Bone marrow (tissue), 2 donors: ENCODE results near the gene CBARP.
"Not testable (repeated sequence)": the region's sequence is repeated elsewhere in the genome, so short reads cannot be mapped to it uniquely, and the experiment has no call there.

Experiments used
- DNase-seq, 2 donors: peaks; one replicate each; lab custom pipeline; 2025; lab: John Stamatoyannopoulos, UW

The CBARP gene

GRCh38 chr19:1252821-1253513 lies 15.2 kb upstream of the CBARP start:
- DNase-seq: peak; percentile 96 to 99

GRCh38 chr19:1252221-1252820 lies 14.5 kb upstream of the CBARP start:
- DNase-seq: peak; percentile 87 to 90

DNA sequence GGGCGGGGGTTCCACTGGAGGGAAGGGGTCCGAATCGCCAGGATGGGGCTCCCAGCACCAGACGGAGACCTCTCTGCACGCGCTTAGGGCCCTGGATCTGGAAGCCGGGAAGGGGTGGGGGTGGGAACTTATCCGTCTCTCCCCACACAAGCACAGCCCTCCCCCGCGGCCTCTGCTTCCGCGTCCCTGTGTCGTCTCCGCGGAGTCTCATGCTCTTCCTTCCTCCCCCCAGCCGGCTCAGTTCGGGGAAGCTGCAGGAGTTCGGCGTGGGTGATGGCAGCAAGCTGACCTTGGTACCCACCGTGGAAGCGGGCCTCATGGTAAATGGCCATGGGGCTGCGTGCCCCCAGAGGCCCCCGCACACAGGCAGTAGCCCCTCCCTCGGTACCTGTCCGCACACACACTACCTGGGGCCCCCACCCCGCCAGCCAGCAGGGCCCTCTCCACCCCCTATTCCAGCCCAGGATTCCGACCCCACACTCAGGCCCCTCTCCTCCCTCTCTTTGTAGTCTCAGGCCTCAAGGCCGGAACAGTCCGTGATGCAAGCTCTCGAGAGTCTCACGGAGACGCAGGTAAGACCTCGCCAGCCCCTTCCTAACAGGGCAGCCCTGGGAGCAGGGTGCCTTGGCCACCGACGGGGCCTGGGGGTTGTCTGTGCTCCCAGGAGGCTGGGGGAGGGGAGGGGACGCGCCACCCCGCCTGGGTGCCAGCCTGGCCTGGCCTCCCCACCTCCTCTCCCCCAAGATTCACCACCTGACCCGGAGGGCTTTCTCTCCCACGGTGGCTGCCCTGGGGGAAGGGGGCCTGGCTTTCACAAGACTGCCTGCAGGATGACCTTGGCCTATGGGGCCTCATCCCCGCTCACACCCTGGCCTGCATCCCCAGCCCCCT lies 13.8 kb upstream of the CBARP start:
- DNase-seq: peak; percentile 58 to 59

DNA sequence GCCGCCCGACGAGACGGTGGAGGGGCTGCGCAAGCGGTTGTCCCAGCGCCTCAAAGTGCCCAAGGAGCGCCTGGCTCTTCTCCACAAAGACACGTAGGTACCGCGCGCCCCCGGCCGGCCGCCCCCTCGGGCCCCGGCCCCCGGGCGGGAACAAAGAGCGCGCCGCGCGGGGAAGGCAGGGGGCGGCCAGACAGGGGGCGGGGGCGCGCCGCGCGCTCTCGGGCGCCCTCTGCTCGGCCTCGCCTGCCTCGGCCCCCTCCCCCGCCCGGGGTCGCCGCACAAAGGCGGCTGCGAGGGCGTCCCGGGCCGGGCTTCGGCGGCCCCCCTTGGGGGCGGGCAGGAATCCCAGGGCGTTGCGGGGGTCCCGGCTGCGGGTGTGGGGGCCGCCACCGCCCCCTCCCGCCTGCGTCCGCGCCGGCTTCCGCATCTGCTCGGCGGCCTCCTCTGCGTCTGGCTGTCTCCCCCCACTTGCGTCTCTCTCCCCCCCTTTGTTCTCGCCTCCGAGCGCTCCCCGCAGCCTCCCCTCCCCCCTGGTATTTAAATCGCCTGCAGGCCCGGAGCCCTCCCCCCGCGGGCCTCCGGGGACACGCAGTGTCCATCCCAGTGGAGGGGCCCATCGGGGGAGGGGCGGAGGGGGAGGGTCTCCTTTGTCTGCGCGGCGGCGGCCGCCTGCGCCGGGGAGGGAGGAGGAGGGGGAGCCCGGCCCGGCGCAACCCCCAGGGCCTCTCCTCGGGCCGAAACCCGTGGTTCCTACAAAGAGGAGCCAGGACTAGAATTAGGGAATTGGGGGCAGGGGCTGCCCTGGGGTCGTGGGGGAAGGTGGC lies 12.8 kb upstream of the CBARP start:
- no peak for DNase-seq

DNA sequence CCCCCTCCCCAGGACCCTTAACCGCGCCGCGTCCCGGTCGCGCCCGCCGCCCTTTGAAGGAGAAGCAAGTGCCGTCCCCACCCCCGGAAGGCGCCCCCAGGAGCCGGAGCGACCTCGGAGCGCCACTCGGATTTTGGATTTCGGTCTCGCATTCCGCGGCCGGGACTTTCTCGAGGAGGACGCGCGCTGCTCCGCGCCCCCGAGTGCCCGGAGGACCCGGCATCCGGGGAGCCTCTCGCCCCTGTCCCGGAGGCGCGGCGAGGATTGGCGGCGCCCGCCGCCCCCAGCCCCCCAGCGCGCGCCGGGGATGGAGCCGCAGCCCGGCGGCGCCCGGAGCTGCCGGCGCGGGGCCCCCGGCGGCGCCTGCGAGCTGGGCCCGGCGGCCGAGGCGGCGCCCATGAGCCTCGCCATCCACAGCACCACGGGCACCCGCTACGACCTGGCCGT lies 12.2 kb upstream of the CBARP start:
- DNase-seq: no peak

DNA sequence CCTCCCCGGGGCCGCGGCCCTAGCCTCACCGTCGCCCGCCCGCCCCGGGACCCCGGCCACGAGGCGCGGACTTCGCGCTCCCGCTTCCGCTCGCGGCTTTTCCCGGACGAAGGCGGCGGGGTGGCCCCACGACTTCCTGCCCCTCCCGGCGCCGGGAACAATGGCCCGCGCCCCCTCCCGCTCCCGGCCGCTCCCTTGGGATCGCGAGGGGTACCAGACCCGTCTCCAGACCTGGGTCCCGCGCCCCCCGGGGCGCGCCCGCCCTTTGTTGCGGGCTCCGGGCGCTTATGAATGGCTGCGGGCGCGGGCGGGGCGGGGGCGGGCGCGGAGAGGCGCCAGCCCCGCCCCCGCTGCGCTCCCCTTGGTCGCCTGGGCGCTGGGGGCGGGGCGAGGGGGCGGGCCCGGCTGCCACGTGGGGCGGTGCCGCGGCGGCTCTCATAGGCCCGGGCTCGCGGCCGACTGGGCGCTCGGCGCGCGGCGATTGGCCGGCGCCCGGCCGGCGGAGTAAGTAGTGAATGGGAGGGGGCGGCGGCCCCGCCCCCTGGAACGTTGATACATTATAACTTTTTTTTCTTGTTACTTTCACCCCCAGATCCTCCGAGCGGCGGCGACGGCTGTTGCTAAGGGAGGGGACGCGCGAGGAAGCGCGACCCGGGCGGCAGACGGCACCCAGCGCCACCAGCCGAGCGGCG lies 11.6 kb upstream of the CBARP start:
- peak; percentile 83 to 94 for DNase-seq

DNA sequence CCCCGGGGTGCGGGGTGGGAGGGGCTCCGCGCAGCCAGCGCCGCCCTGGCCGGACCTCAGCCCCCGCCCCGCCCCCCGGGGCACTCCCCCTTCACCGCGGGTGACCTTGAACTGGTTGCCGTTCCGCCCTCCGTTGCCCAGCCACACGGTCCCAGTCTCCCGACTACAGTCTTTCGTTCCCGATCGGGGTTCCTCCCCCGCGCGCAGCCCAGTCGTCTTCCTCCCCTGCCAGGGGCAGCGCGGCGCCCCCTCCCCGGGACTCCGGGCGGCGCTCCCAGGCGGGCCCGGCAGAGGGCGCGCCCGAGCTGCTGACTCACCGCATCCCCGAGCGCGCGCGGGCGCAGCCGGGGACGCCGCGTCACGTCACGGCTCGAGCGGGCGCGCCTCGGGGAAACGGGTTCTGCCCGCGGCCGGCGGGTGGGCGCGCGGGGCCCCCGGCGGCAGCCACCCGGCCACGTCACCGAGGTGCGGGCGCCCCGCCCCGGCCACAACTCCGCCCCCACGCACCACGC lies 11.0 kb upstream of the CBARP start:
- DNase-seq: peak in 1 of 2 donors; percentile 45

GRCh38 chr19:1248139-1248785 lies 10.5 kb upstream of the CBARP start, which contains the start of gene MIDN:
TSS of gene MIDN (plus strand) at chr19:1248583. CDS start at chr19:1250297, 1,714 bp downstream.
- DNase-seq: peak; percentile 83 to 95

GRCh38 chr19:1247748-1248138 lies 9.9 kb upstream of the CBARP start:
- DNase-seq: no peak

DNA sequence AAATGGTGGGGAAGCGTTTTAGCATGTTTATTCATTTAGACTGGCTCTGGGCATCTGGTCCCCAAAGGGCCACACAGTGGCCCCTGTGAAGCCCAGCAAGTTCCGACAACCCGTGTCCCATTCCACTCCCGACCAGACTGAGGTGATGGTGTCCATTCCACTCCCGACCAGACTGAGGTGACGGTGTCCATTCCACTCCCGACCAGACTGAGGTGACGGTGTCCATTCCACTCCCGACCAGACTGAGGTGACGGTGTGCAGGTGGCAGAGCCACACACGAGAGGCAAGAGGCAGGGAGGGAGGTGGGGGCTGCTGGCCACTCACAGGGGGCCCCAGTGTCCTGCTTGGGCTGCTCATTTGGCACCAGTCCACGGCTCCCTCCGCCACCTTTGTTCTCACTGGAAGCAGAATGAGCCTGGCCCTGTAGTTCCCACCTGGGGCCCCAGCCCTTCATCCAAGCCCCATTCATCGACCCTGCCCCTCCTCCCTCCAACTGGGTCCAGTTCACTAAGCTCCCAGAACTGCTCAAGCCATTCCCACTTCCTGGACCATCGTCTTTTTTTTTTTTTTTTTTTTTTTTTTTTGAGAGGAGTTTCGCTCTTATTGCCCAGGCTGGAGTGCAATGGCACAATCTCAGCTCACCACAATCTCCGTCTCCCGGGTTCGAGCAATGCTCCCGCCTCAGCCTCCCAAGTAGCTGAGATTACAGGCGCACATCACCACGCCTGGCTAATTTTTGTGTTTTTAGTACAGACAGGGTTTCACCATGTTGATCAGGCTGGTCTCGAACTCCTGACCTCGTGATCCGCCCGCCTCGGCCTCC lies 8.7 kb upstream of the CBARP start:
- DNase-seq: not testable (repeated sequence)

DNA sequence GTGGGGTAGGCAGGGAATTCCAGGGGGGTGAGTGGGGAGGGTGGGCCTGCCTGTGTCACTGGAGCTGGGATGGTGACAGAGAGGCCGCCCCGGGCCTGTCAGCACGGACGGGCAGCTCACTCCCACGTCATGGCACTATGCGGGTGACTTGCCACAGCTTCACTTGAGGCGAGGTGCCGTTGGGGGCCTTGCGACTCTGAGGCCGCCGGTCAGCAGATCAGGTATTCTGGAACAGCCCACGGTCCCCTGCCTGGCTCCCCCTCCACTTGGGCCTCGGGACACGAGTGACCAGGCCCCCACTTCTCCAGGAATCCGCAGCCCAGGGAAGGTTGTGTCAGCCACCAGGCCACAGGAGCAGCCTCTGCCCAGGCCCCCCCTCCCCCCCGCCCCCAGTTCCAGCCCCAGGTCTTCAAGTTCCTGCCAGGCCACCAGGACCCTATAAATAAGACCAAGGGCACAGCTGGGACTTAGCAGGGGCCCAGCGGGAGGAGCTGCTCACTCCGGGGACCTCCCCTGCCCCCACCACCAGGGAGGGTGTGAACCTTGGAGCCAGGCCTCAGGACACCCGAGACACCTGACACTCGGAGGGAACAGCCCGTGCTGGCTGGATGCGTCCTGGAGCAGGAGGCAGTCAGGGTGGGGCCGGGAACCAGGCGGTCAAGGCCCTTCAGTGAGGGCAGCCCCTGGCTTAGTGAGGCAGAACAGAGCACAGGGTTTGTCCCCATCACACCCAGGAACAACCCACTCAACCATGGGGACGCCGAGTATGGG lies 7.9 kb upstream of the CBARP start:
- no peak for DNase-seq

DNA sequence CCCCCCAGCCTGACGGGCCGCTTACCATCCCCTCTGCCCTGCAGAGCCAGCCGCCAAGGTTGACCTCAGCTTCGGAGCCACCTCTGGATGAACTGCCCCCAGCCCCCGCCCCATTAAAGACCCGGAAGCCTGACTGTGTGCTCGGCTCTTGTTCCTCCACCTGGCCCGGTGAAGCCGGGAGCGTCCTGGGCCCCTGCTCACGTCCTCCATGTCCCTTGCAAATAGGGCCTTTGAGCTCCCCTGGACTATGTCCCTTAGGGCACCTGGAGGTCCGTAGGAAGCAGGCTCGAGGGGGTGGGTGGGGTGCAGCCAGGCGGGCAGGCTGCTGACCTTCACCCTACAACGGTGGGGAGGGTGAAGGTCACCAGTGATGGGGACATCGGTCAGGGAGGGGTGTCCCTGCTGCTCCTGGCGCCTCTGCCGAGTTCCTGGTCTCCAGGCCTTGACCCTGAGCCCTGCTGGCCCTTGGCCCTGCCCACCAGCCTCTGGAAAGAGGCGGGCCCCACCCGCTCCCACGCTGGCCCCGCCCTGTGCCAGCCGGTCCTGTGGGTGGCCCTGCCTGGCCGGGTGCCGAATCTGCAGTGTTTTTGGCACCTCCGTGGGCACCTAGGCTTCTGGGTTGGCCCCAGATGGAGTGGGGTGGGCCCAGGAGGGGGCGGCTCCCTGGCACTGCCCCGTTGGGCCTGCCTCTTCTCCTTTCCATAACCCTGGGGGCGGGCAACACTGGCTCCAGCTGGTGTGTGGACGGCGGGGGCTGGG lies 7.1 kb upstream of the CBARP start:
- DNase-seq: no peak

GRCh38 chr19:1243768-1244692 lies 6.2 kb upstream of the CBARP start:
- DNase-seq: peak; percentile 65 to 69

DNA sequence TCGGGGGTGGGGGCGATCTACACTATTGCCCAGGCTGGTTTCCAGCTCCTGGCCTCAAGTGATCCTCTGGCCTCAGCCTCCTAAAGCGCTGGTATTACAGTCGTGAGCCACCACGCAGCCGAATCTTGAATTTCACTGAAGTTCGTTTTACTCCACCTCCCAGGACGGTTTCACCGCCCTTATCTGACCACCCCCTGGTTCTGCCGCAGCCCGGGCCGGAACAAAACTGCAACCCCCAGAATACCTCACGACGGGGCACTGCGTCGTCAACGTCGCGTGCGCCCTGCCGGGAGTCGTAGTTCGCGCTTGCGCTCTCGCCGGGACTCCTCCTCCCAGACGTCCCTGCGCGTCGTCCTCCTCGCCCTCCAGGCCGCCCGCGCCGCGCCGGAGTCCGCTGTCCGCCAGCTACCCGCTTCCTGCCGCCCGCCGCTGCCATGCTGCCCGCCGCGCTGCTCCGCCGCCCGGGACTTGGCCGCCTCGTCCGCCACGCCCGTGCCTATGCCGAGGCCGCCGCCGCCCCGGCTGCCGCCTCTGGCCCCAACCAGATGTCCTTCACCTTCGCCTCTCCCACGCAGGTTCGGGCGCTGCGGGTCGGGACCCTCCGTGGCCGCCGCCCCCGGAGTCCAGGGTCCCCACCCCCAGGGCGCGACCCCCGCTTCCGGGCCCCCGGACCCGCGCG lies 3.8 kb upstream of the CBARP start, which contains the start of gene ATP5F1D:
TSS of gene ATP5F1D (plus strand) at position 335 of the 679 bp plus-strand sequence. CDS start at position 435, 100 bp downstream.
- peak; percentile 59 to 79 for DNase-seq

DNA sequence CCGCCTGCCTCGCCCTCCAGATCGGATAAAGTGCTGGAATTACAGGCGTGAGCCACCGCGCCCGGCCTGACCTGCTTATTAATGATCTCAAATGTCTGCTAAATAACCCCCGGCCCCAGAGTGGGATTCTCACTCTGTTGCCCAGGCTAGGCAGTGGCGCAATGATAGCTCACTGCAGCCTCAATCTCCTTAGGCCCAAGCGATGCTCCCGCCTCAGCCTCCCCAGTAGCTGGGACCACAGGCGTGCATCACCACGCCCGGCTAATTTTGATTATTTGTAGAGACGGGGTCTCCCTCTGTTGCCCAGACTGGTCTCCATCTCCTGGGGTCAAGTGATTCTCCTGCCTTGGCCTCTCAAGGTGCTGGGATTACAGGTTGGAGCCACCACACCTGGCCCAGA lies 3.1 kb upstream of the CBARP start:
- DNase-seq: no peak
